Measurements from ENCODE around the gene SLC25A22. TPM values are rescaled to one million over a fixed set of nuclear protein-coding genes. Genes with fewer than 3 reads are reported as not detected.
A peak's percentile ranks its signal among the peaks of the same experiment; 100 is the strongest.

SLC25A22 gene
- total and polyA plus RNA-seq, 9 of the 15 experiments (the other 6 are each of a cell fraction or from before 2014, with no cell fraction given) = 0.41 to 55.4 (median 11.4) TPM

GRCh38 chr11:745428-745827, 52.7 kb downstream of the SLC25A22 start:
- peaks cover 3% of the 10 kb centered on the region for H3K9me1 ChIP-seq (ENCODE audit: control insufficient read depth, insufficient read depth, low read length)
- peaks cover 27 to 55% of the 10 kb centered on the region in 2 experiments for H3K4me1 ChIP-seq (replicated peaks in 1 of 2; ENCODE audit: control insufficient read depth in 2 of 2, insufficient read depth in 2 of 2, low read length in 2 of 2)
- ATAC-seq (no peak), FAIRE-seq (no peak), DNase-seq (ENCODE audit: extremely low read depth in 1 of 4, low spot score in 3 of 4) (no peak)
- 5% methylated on average over 1 of the region's 1 CpG for WGBS (ENCODE audit: insufficient coverage, low coverage, missing lambda C conversion rate)
- CTCF ChIA-PET (ENCODE audit: low intra/inter-chr PET ratio) = no interaction called here
- intact Hi-C loops (cut with micrococcal nuclease) = no loop called here
- no peak overlapping the region for H3K4me2 ChIP-seq (ENCODE audit: insufficient read depth, low read length)
- POLR2A ChIA-PET = interaction anchor here (0.5 to 7.4 kb wide), 3 partner anchors 15 to 42 kb away, joined by 3 to 88 read pairs (median 3); no protein-coding TSS in a partner anchor
- H3K9ac ChIP-seq (ENCODE audit: insufficient read depth in 1 of 2, low read depth in 2 of 2, low read length in 2 of 2) = no peak overlapping the region
- peaks cover 13% of the 10 kb centered on the region; the same call in 1 of the 2 replicates for H4K20me1 ChIP-seq (replicated peaks; ENCODE audit: control insufficient read depth, insufficient read depth, low read length)
- no peak overlapping the region for H3K4me3 ChIP-seq
- peaks cover 33% of the 10 kb centered on the region for H3K79me2 ChIP-seq (ENCODE audit: control insufficient read depth, insufficient read depth, low read length)
- H3K9me3 ChIP-seq (replicated peaks; ENCODE audit: control insufficient read depth, insufficient read depth, low read depth, low read length) = no peaks in the 10 kb centered on the region
- H3K36me3 ChIP-seq (ENCODE audit: control insufficient read depth, insufficient read depth, low read length) = peaks cover 18% of the 10 kb centered on the region
- H3K27me3 ChIP-seq (ENCODE audit: control insufficient read depth in 2 of 2, insufficient read depth in 2 of 2, low read length in 2 of 2) = no peaks in the 10 kb centered on the region
- peak overlapping the region; percentile 45; the same call in 1 of the 3 replicates for H3K27ac ChIP-seq (ENCODE audit: extremely low read depth, low read depth, low read length)
- in situ Hi-C loops (cut with MboI) = no loop called here
- H2AFZ ChIP-seq (ENCODE audit: low read depth, low read length) = no peak overlapping the region
- BruUV-seq (replicated peaks) = no TSS peak
- no peak for TF ChIP-seq ZNF445 (CRISPR knock-in tag; IDR thresholded peaks at IDR 0.05; ENCODE audit: low read depth)
- TF ChIP-seq YY1 (IDR thresholded peaks at IDR 0.05; ENCODE audit: borderline replicate concordance in 1 of 3, control insufficient read depth in 1 of 3, extremely low read depth in 1 of 3, insufficient read depth in 3 of 3, insufficient read length in 1 of 3, insufficient replicate concordance in 2 of 3, low read depth in 1 of 3, low read length in 2 of 3) = no peak
- TF ChIP-seq ZNF23 (CRISPR knock-in tag; IDR thresholded peaks at IDR 0.05) = no peak
- no peak for TF ChIP-seq ZNF408 (CRISPR knock-in tag; IDR thresholded peaks at IDR 0.05; ENCODE audit: low read depth)
- no peak for TF ChIP-seq MYC (IDR thresholded peaks at IDR 0.05; ENCODE audit: low read depth, low read length)
- no peak for TF ChIP-seq MYC (CRISPR knock-in tag; IDR thresholded peaks at IDR 0.05; ENCODE audit: borderline replicate concordance, low read depth)
- no peak for TF ChIP-seq ZNF253 (CRISPR knock-in tag; conservative IDR thresholded peaks at IDR 0.05)
- no peak for TF ChIP-seq ZNF75A (CRISPR knock-in tag; IDR thresholded peaks at IDR 0.05)
- TF ChIP-seq NR2C1 (IDR thresholded peaks at IDR 0.05) = no peak
- peak; percentile 17; the same call in 1 of the 2 replicates for TF ChIP-seq NR2C1 (tag; IDR thresholded peaks at IDR 0.05)
- no peak for TF ChIP-seq BACH1 (tag; IDR thresholded peaks at IDR 0.05)
- TF ChIP-seq PPARD (CRISPR knock-in tag; IDR thresholded peaks at IDR 0.05) = no peak
- TF ChIP-seq TSC22D4 (tag; IDR thresholded peaks at IDR 0.05) = no peak
- TF ChIP-seq SMAD4 (CRISPR knock-in tag; conservative IDR thresholded peaks at IDR 0.05) = no peak; the same call in 1 of the 2 replicates
- no peak for TF ChIP-seq KAT2B (IDR thresholded peaks at IDR 0.05; ENCODE audit: low read depth, low read length)
- no peak for TF ChIP-seq FOXA1 (IDR thresholded peaks at IDR 0.05; ENCODE audit: borderline replicate concordance)
- TF ChIP-seq ZNF384 (IDR thresholded peaks at IDR 0.05; ENCODE audit: low read depth, low read length) = peak; percentile 35; the same call in 1 of the 2 replicates
- no peak for TF ChIP-seq SUPT5H (IDR thresholded peaks at IDR 0.05)
- TF ChIP-seq FOXK1 (CRISPR knock-in tag; IDR thresholded peaks at IDR 0.05; ENCODE audit: borderline replicate concordance) = no peak
- TF ChIP-seq ZBTB9 (CRISPR knock-in tag; IDR thresholded peaks at IDR 0.05) = no peak
- no peak for TF ChIP-seq ZNF311 (CRISPR knock-in tag; IDR thresholded peaks at IDR 0.05)
- TF ChIP-seq ZZZ3 (IDR thresholded peaks at IDR 0.05) = no peak
- TF ChIP-seq ZNF134 (CRISPR knock-in tag; conservative IDR thresholded peaks at IDR 0.05) = no peak
- TF ChIP-seq IRF2 (CRISPR knock-in tag; IDR thresholded peaks at IDR 0.05) = no peak
- no peak for TF ChIP-seq CCNT2 (IDR thresholded peaks at IDR 0.05; ENCODE audit: borderline replicate concordance, extremely low read depth, insufficient read length, low read depth, low read length)

All from K562 (cell line).